H1 (cell line): ENCODE results near the gene GPR68. TPM values are rescaled to one million over a fixed set of nuclear protein-coding genes. Genes with fewer than 3 reads are reported as not detected.

Experiments
- CHD7 ChIP-seq: fragments of 300-600 bp; sonication (generic); IDR thresholded peaks from 2 replicates; pipeline ENCODE4 v1.7.1; 2012; ENCODE audit warnings: low read length, moderate library complexity, mild to moderate bottlenecking, inconsistent platforms; ENCODE audit not compliant: insufficient replicate concordance
- GABPA ChIP-seq: IDR thresholded peaks from 2 replicates; pipeline ENCODE4 v1.6.1; 2011; ENCODE audit warnings: mild to moderate bottlenecking, low read length, moderate library complexity, borderline replicate concordance; ENCODE audit not compliant: insufficient read depth
- KDM4A ChIP-seq: IDR thresholded peaks from one replicate; pipeline ENCODE4 v1.7.1; 2012; ENCODE audit warnings: low read depth, mild to moderate bottlenecking, moderate library complexity, low read length, inconsistent platforms; ENCODE audit not compliant: severe bottlenecking
- KDM5A ChIP-seq: fragments of 200-600 bp; IDR thresholded peaks from 2 replicates; pipeline ENCODE4 v1.7.1; 2012; ENCODE audit warnings: mild to moderate bottlenecking, low read length, inconsistent platforms, mixed read lengths
- POU5F1 ChIP-seq: IDR thresholded peaks from 2 replicates; pipeline ENCODE4 v1.6.1; 2011; ENCODE audit warnings: low read depth, mild to moderate bottlenecking, low read length, moderate library complexity
- SIN3A ChIP-seq, 2 experiments: IDR thresholded peaks in 1 of 2; conservative IDR thresholded peaks in 1 of 2; 2 replicates each; pipeline ENCODE4 v1.6.1; 2011 to 2012; ENCODE audit warnings: low read length in 2 of 2, improper control_type of control experiment in 1 of 2, low read depth in 1 of 2, mild to moderate bottlenecking in 1 of 2
- TEAD4 ChIP-seq: IDR thresholded peaks from 2 replicates; pipeline ENCODE4 v1.6.1; 2012; ENCODE audit warnings: low read depth, low read length, inconsistent platforms, mixed read lengths
- polyA plus RNA-seq, 7 experiments: library from polyadenylated mRNA; depleted of rRNA in 3 of 7; stranded (reverse) in 5 of 7; unstranded in 2 of 7; fragments of >200 nt in 5 of 7; fragments of 200-250 nt in 2 of 7; gene quantifications; 1 replicate in 5 of 7; 2 replicates in 1 of 7; 4 replicates in 1 of 7; pipeline versions ENCODE4 v1.2.1 to v1.2.3, GENCODE V29; 2011 to 2013; ENCODE audit warnings: missing spikeins in 2 of 7, mixed read lengths in 2 of 7
- total RNA-seq: library from RNA; stranded (reverse); fragmentation: NEBNext Ultra II Directional; extraction: Animal tissue kit (Norgen Biotek cat#: 25700); gene quantifications from 2 replicates; pipeline ENCODE4 v1.2.1, GENCODE V29; 2021

The GPR68 gene
- total and polyA plus RNA-seq, 2 of the 8 experiments (the other 6 are each of a cell fraction or from before 2014, with no cell fraction given), result 0.22 to 0.76 TPM

GRCh38 chr14:91288876-91289275 lies 44.4 kb upstream of the GPR68 start (continued):
- no peak for TF ChIP-seq CHD7
- no peak for TF ChIP-seq GABPA
- no peak for TF ChIP-seq SIN3A (conservative IDR thresholded peaks at IDR 0.05 in 1 of 2, IDR thresholded peaks at IDR 0.05 in 1 of 2; ENCODE audit: low read depth in 1 of 2, low read length in 2 of 2)
- TF ChIP-seq TEAD4, result no peak
- TF ChIP-seq KDM5A, result no peak
- TF ChIP-seq KDM4A, result no peak
- no peak for TF ChIP-seq POU5F1
